H1 (cell line): ENCODE measurements around the gene INPP5J. TPM values are rescaled to one million over a fixed set of nuclear protein-coding genes. Genes with fewer than 3 reads are reported as not detected.

Experiments
- CTCF ChIA-PET: fragments of 300-600 bp; sonication (Branson Sonifier 250); formaldehyde crosslinking; loops from one replicate; lab custom pipeline; 2021; ENCODE audit not compliant: partially characterized antibody; lab: Charles Lee
- POLR2A ChIA-PET: fragments of 300-600 bp; sonication (Branson Sonifier 250); formaldehyde crosslinking; loops from one replicate; lab custom pipeline; 2021; ENCODE audit warnings: inconsistent platforms; ENCODE audit not compliant: partially characterized antibody; lab: Charles Lee
- DNase-seq, 2 experiments: peaks; one replicate each; pipeline versions ENCODE4 v3.0.0 to v3.0.0-alpha.2; 2010 to 2022; ENCODE audit warnings: low spot score in 2 of 2, low read depth in 1 of 2, mixed read lengths in 1 of 2
- FAIRE-seq: peaks from 2 replicates; lab custom pipeline; 2011; peaks lifted over from hg19 to GRCh38; lab: Jason Lieb, UNC
- H2AFZ ChIP-seq: 2 replicates; pipeline ENCODE4 v1.8.1; 2012; ENCODE audit warnings: low read length, inconsistent platforms
- H2AK5ac ChIP-seq: 2 replicates; pipeline ENCODE4 v1.6.1; 2013; ENCODE audit warnings: low read depth, low read length
- H2BK120ac ChIP-seq: replicated peaks from 2 replicates; pipeline ENCODE3; 2013; ENCODE audit warnings: low read depth, low read length, inconsistent platforms
- H2BK12ac ChIP-seq: 2 replicates; pipeline ENCODE4 v1.6.1; 2013; ENCODE audit warnings: low read depth, low read length
- H2BK15ac ChIP-seq: 2 replicates; pipeline ENCODE4 v1.6.1; 2013; ENCODE audit warnings: low read length
- H2BK20ac ChIP-seq: 2 replicates; pipeline ENCODE4 v1.6.1; 2013; ENCODE audit warnings: low read length
- H2BK5ac ChIP-seq: 2 replicates; pipeline ENCODE4 v1.6.1; 2013; ENCODE audit warnings: low read depth, low read length
- H3K14ac ChIP-seq: 2 replicates; pipeline ENCODE4 v1.6.1; 2013; ENCODE audit warnings: inconsistent platforms; ENCODE audit not compliant: insufficient read length
- H3K18ac ChIP-seq: 2 replicates; pipeline ENCODE4 v1.6.1; 2013; ENCODE audit warnings: low read length; ENCODE audit errors: extremely low read depth
- H3K23ac ChIP-seq: 2 replicates; pipeline ENCODE4 v1.6.1; 2013; ENCODE audit warnings: inconsistent platforms; ENCODE audit not compliant: insufficient read length
- H3K23me2 ChIP-seq: 2 replicates; pipeline ENCODE4 v1.6.1; 2013; ENCODE audit warnings: low read depth, low read length
- H3K27ac ChIP-seq: 2 replicates; pipeline ENCODE4 v1.6.1; 2011; ENCODE audit warnings: low read depth, low read length, inconsistent platforms
- H3K27me3 ChIP-seq, 4 experiments: replicated peaks in 1 of 4; 1 replicate in 1 of 4; 2 replicates in 3 of 4; pipeline versions ENCODE4 v1.6.1 to v1.8.1; 2011 to 2013; ENCODE audit warnings: low read length in 3 of 4, mild to moderate bottlenecking in 3 of 4, inconsistent platforms in 2 of 4, mixed read lengths in 2 of 4, moderate library complexity in 1 of 4; ENCODE audit not compliant: control insufficient read depth in 3 of 4, insufficient read depth in 3 of 4; ENCODE audit errors: extremely low read depth in 1 of 4
- H3K36me3 ChIP-seq, 4 experiments: 2 replicates each; pipeline versions ENCODE4 v1.6.1 to v1.8.1; 2011 to 2013; ENCODE audit warnings: mild to moderate bottlenecking in 4 of 4, low read length in 3 of 4, moderate library complexity in 2 of 4, control low read depth in 1 of 4, inconsistent platforms in 1 of 4; ENCODE audit not compliant: insufficient read depth in 4 of 4, control insufficient read depth in 2 of 4
- H3K4ac ChIP-seq: replicated peaks from 2 replicates; pipeline ENCODE3; 2013; ENCODE audit warnings: low read length, low read depth, mixed read lengths, inconsistent platforms; ENCODE audit not compliant: insufficient read length
- H3K4me1 ChIP-seq, 4 experiments: replicated peaks in 1 of 4; 1 replicate in 1 of 4; 2 replicates in 3 of 4; pipeline versions ENCODE4 v1.6.1 to v1.8.1; 2011 to 2013; ENCODE audit warnings: low read length in 3 of 4, inconsistent platforms in 2 of 4, mixed read lengths in 1 of 4; ENCODE audit not compliant: insufficient read depth in 4 of 4, control insufficient read depth in 3 of 4
- H3K4me2 ChIP-seq, 2 experiments: 2 replicates each; pipeline versions ENCODE4 v1.6.1 to v1.8.1; 2011 to 2013; ENCODE audit warnings: low read depth in 2 of 2, low read length in 2 of 2, control low read depth in 1 of 2, inconsistent platforms in 1 of 2, mild to moderate bottlenecking in 1 of 2; ENCODE audit not compliant: insufficient read depth in 1 of 2
- H3K4me3 ChIP-seq, 4 experiments: fragments of 200-600, 300-600 bp in 1 of 4; sonication (generic), shearing (Covaris generic), sonication (Bioruptor Twin) in 1 of 4; 2 replicates each; pipeline versions ENCODE4 v1.5.1 to v1.8.1; 2011 to 2016; ENCODE audit warnings: low read length in 4 of 4, low read depth in 3 of 4, control low read depth in 2 of 4, inconsistent platforms in 2 of 4, mild to moderate bottlenecking in 2 of 4, mixed read lengths in 1 of 4, moderate library complexity in 1 of 4; ENCODE audit not compliant: insufficient read depth in 2 of 4; ENCODE audit errors: extremely low read depth in 1 of 4
- H3K56ac ChIP-seq: replicated peaks from 2 replicates; pipeline ENCODE3; 2013; ENCODE audit warnings: low read depth, mild to moderate bottlenecking, mixed read lengths, low read length, inconsistent platforms; ENCODE audit not compliant: insufficient read length
- H3K79me1 ChIP-seq: 2 replicates; pipeline ENCODE4 v1.6.1; 2013; ENCODE audit warnings: low read depth, low read length, control low read depth
- H3K79me2 ChIP-seq, 2 experiments: 2 replicates each; pipeline versions ENCODE4 v1.6.1 to v1.8.1; 2012 to 2013; ENCODE audit warnings: low read length in 2 of 2, mild to moderate bottlenecking in 2 of 2, inconsistent platforms in 1 of 2; ENCODE audit not compliant: insufficient read depth in 2 of 2, control insufficient read depth in 1 of 2
- H3K9ac ChIP-seq, 4 experiments: replicated peaks in 1 of 4; 1 replicate in 1 of 4; 2 replicates in 3 of 4; pipeline versions ENCODE4 v1.6.1 to v1.8.1; 2011 to 2013; ENCODE audit warnings: low read depth in 3 of 4, low read length in 3 of 4, control low read depth in 2 of 4, mild to moderate bottlenecking in 2 of 4, moderate library complexity in 2 of 4, inconsistent platforms in 1 of 4; ENCODE audit errors: extremely low read depth in 1 of 4
- H3K9me3 ChIP-seq, 2 experiments: 2 replicates each; pipeline versions ENCODE4 v1.6.1 to v1.8.1; 2012 to 2013; ENCODE audit warnings: mild to moderate bottlenecking in 2 of 2, moderate library complexity in 2 of 2, control low read depth in 1 of 2, inconsistent platforms in 1 of 2, low read depth in 1 of 2, low read length in 1 of 2, mixed read lengths in 1 of 2; ENCODE audit not compliant: insufficient read depth in 2 of 2
- H4K20me1 ChIP-seq, 2 experiments: replicated peaks in 1 of 2; 2 replicates each; pipeline versions ENCODE3 to v1.8.1; 2011 to 2013; ENCODE audit warnings: inconsistent platforms in 2 of 2, low read length in 2 of 2, mild to moderate bottlenecking in 1 of 2; ENCODE audit not compliant: insufficient read depth in 2 of 2, control insufficient read depth in 1 of 2
- H4K5ac ChIP-seq: 2 replicates; pipeline ENCODE4 v1.6.1; 2013; ENCODE audit warnings: low read length, low read depth, mixed read lengths, inconsistent platforms; ENCODE audit not compliant: insufficient read length
- H4K8ac ChIP-seq: 2 replicates; pipeline ENCODE4 v1.8.0; 2013; ENCODE audit warnings: mild to moderate bottlenecking, moderate library complexity, low read length, inconsistent platforms; ENCODE audit not compliant: insufficient read depth; ENCODE audit errors: extremely low read depth
- H4K91ac ChIP-seq: replicated peaks from 2 replicates; pipeline ENCODE3; 2013; ENCODE audit warnings: low read length, mixed read lengths, inconsistent platforms; ENCODE audit not compliant: insufficient read length
- HDAC2 ChIP-seq, 2 experiments: fragments of 300-600 bp in 1 of 2; sonication (generic) in 1 of 2; IDR thresholded peaks; 2 replicates each; pipeline ENCODE4 v1.6.1; 2011 to 2012; ENCODE audit warnings: low read depth in 2 of 2, low read length in 2 of 2, mild to moderate bottlenecking in 2 of 2, moderate library complexity in 2 of 2, borderline replicate concordance in 1 of 2, inconsistent platforms in 1 of 2
- PHF8 ChIP-seq: fragments of 200-600 bp; sonication (generic); conservative IDR thresholded peaks from 2 replicates; pipeline ENCODE4 v1.7.1; 2012; ENCODE audit warnings: low read depth, mild to moderate bottlenecking, inconsistent platforms, low read length, moderate library complexity
- SIRT6 ChIP-seq: IDR thresholded peaks from one replicate; pipeline ENCODE4 v1.7.1; 2012; ENCODE audit warnings: low read length, inconsistent platforms
- WGBS, 2 experiments: shearing (Covaris generic) in 1 of 2; methylation state at CpG; one replicate each; pipeline versions ENCODE4 v1.1.6 to v1.1.7; 2013 to 2015; ENCODE audit warnings: low lambda C conversion rate in 2 of 2, mixed read lengths in 2 of 2, inconsistent platforms in 1 of 2, low coverage in 1 of 2, missing lambda C conversion rate in 1 of 2; ENCODE audit not compliant: insufficient replicate concordance in 2 of 2, insufficient coverage in 1 of 2, insufficient read length in 1 of 2; ENCODE audit errors: extremely low coverage in 1 of 2, missing lambda C conversion rate in 1 of 2; 5-methylcytosine and 5-hydroxymethylcytosine counted together
- polyA plus RNA-seq, 7 experiments: library from polyadenylated mRNA; depleted of rRNA in 3 of 7; stranded (reverse) in 5 of 7; unstranded in 2 of 7; fragments of >200 nt in 5 of 7; fragments of 200-250 nt in 2 of 7; gene quantifications; 1 replicate in 5 of 7; 2 replicates in 1 of 7; 4 replicates in 1 of 7; pipeline versions ENCODE4 v1.2.1 to v1.2.3, GENCODE V29; 2011 to 2013; ENCODE audit warnings: missing spikeins in 2 of 7, mixed read lengths in 2 of 7
- total RNA-seq: library from RNA; stranded (reverse); fragmentation: NEBNext Ultra II Directional; extraction: Animal tissue kit (Norgen Biotek cat#: 25700); gene quantifications from 2 replicates; pipeline ENCODE4 v1.2.1, GENCODE V29; 2021
- TF ChIP-seq, protein P1 (sequence below), 3 experiments: IDR thresholded peaks; 1 replicate in 2 of 3; 2 replicates in 1 of 3; pipeline versions ENCODE4 v1.5.1 to v1.6.1; 2011; ENCODE audit warnings: low read length in 3 of 3, mild to moderate bottlenecking in 3 of 3, inconsistent platforms in 2 of 3, low read depth in 1 of 3, moderate library complexity in 1 of 3; ENCODE audit not compliant: insufficient read depth in 1 of 3; ENCODE audit errors: control extremely low read depth in 1 of 3
- TF ChIP-seq, protein P2 (sequence below): IDR thresholded peaks from 2 replicates; pipeline ENCODE4 v1.6.1; 2012; ENCODE audit warnings: inconsistent platforms

The INPP5J gene
- total and polyA plus RNA-seq, 2 of the 8 experiments (the other 6 are each of a cell fraction or from before 2014, with no cell fraction given) = 5.4 to 6.0 TPM

DNA sequence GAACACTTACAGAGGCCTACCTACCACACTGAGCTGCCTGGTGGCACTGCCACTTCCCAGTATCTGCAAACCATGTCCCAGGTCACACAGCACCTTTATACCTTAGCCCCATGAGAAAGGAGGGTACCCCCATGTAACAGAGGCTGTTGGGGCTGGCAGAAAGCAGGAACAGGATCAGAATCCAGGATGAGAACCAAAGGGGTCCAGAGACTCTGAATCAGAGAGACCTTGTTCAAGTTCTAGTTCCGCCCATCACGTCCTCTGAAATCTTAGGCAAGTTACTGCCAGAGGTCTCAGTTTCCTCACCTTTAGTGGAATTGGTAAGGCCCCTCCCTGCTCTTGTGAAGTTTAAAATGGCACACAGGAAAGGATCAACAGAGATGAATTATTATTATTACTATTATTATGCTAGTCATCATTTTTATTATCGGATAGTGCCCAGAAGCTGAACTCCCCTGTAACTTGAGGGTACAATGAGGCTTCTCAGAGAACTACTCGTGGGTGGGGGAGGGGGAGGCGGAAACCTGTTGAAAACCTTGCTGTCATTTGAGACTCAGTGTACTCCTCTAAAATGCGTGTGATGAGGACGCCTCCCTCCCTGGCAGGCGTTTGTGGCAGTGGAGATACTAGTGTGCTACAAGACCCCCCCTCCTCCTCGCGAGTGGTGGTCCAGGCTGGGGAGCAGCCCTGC is 24.7 kb upstream of the INPP5J start:
- H2BK20ac ChIP-seq = no peak overlapping the region
- peak overlapping the region; percentile 59 to 69 for H3K4me2 ChIP-seq
- no peak overlapping the region for H3K23ac ChIP-seq
- H3K79me1 ChIP-seq = no peaks in the 10 kb centered on the region
- FAIRE-seq (no peak), DNase-seq (no peak)
- H3K4ac ChIP-seq = peak overlapping the region; percentile 21
- H3K4me1 ChIP-seq = peaks cover 5 to 15% (median 11%) of the 10 kb centered on the region in 4 experiments
- H2AK5ac ChIP-seq = no peak overlapping the region
- no peaks in the 10 kb centered on the region for H3K79me2 ChIP-seq
- H4K91ac ChIP-seq = no peak overlapping the region
- no peaks in the 10 kb centered on the region for H3K36me3 ChIP-seq
- no peaks in the 10 kb centered on the region for H4K20me1 ChIP-seq
- 77% methylated on average over 5 of the region's 10 CpGs; no CpG with 5 or more reads in 1 of the 2 experiments for WGBS, 2 experiments
- CTCF ChIA-PET = interaction anchor here (0.9 to 16.8 kb wide), 7 partner anchors 8 to 95 kb away, joined by 3 to 207 read pairs (median 7); partner anchors contain the start of genes PLA2G3, SELENOM and SMTN
- no peaks in the 10 kb centered on the region for H3K9me3 ChIP-seq
- no peak overlapping the region for H2AFZ ChIP-seq
- peak overlapping the region; percentile 8 to 50 (median 18); a peak in 5 of 8 replicates for H3K4me3 ChIP-seq
- peaks cover 4% of the 10 kb centered on the region; the same call in 1 of the 2 replicates for H3K23me2 ChIP-seq
- H3K14ac ChIP-seq = no peak overlapping the region
- TF ChIP-seq, protein P1, sequence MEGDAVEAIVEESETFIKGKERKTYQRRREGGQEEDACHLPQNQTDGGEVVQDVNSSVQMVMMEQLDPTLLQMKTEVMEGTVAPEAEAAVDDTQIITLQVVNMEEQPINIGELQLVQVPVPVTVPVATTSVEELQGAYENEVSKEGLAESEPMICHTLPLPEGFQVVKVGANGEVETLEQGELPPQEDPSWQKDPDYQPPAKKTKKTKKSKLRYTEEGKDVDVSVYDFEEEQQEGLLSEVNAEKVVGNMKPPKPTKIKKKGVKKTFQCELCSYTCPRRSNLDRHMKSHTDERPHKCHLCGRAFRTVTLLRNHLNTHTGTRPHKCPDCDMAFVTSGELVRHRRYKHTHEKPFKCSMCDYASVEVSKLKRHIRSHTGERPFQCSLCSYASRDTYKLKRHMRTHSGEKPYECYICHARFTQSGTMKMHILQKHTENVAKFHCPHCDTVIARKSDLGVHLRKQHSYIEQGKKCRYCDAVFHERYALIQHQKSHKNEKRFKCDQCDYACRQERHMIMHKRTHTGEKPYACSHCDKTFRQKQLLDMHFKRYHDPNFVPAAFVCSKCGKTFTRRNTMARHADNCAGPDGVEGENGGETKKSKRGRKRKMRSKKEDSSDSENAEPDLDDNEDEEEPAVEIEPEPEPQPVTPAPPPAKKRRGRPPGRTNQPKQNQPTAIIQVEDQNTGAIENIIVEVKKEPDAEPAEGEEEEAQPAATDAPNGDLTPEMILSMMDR (IDR thresholded peaks at IDR 0.05; ENCODE audit: control extremely low read depth in 1 of 3, insufficient read depth in 1 of 3, low read depth in 1 of 3, low read length in 3 of 3) = no peak
- no peak for TF ChIP-seq SIRT6
- TF ChIP-seq, protein P2, sequence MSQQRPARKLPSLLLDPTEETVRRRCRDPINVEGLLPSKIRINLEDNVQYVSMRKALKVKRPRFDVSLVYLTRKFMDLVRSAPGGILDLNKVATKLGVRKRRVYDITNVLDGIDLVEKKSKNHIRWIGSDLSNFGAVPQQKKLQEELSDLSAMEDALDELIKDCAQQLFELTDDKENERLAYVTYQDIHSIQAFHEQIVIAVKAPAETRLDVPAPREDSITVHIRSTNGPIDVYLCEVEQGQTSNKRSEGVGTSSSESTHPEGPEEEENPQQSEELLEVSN = no peak
- TF ChIP-seq PHF8 = no peak
- TF ChIP-seq HDAC2 (IDR thresholded peaks at IDR 0.05; ENCODE audit: borderline replicate concordance in 1 of 2, low read depth in 2 of 2, low read length in 2 of 2) = no peak
- peak overlapping the region; percentile 41; the same call in 1 of the 2 replicates for H4K8ac ChIP-seq
- POLR2A ChIA-PET = interaction anchor here (0.5 to 5.1 kb wide), 8 partner anchors 11 to 129 kb away, joined by 3 to 57 read pairs (median 6); partner anchors contain the start of genes MORC2, PLA2G3, SMTN and TUG1
- no peak overlapping the region for H2BK120ac ChIP-seq
- H3K27me3 ChIP-seq = no peaks in the 10 kb centered on the region
- H4K5ac ChIP-seq = no peak overlapping the region
- H3K56ac ChIP-seq = peak overlapping the region; percentile 37
- no peak overlapping the region for H2BK5ac ChIP-seq
- H3K18ac ChIP-seq = no peak overlapping the region; the same call in none of the 2 replicates
- H3K27ac ChIP-seq = no peak overlapping the region
- no peak overlapping the region; the same call in 1 of the 2 replicates for H2BK12ac ChIP-seq
- H2BK15ac ChIP-seq = no peak overlapping the region
- no peak overlapping the region for H3K9ac ChIP-seq
